Adipose tissue (tissue), 3 donors: ENCODE measurements around the gene HELB. TPM values are rescaled to one million over a fixed set of nuclear protein-coding genes. Genes with fewer than 3 reads are reported as not detected.
"Not testable (repeated sequence)": the region's sequence is repeated elsewhere in the genome, so short reads cannot be mapped to it uniquely, and the experiment has no call there.

ENCODE experiments used
- H3K27ac ChIP-seq: one replicate; pipeline ENCODE4 v1.5.1; 2013; ENCODE audit warnings: low read depth, low read length
- WGBS, 3 donors: extraction: QIAGEN DNeasy Blood & Tissue Kit; methylation state at CpG; one replicate each; pipeline ENCODE4 v1.1.7; 2013; 5-methylcytosine and 5-hydroxymethylcytosine counted together
- polyA plus RNA-seq, 3 donors: library from polyadenylated mRNA; stranded (reverse); fragments of 200-250 nt; gene quantifications; one replicate each; pipeline ENCODE4 v1.2.3, GENCODE V29; 2013
- donor health status: healthy with polysubstance abuse.
- donor health status: Bipolar disorder and iron deficiency.
- donor health status: healthy.

Gene HELB
- polyA plus RNA-seq, 3 donors = 0.45 to 1.0 (median 0.86) TPM

- no peak overlapping the region for H3K27ac ChIP-seq
- WGBS, 3 donors = 82 to 86% (median 86%) methylated on average over 1 of the region's 1 CpG
Observed at GRCh38 chr12:66296176-66296683, 6.1 kb upstream of the HELB start.

- no peak overlapping the region for H3K27ac ChIP-seq
- WGBS, 3 donors = 56 to 69% (median 62%) methylated on average over 4 of the region's 4 CpGs
Observed at GRCh38 chr12:66297080-66297479, 5.2 kb upstream of the HELB start.

DNA sequence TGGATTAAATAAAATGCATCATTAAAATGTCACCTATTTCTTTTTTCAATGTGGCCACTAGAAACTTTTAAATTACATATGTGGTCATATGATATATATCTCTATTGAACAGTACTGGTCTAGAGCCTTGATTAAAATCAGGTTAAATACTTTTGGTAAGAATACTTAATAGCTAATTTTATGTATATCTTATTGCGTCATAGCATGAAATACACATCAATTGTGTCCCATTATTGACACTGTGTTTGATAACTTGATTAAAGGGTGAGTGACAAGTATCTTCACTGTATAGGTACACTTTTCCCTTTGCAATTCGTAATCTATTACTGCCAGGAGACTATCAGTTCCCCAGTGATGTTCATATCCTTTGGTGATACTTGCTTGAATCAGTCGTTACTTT lies 4.4 kb upstream of the HELB start:
- 73 to 94% (median 86%) methylated on average over 3 of the region's 3 CpGs for WGBS, 3 donors

GRCh38 chr12:66302827-66303169 lies 505 bp downstream of the HELB start:
- H3K27ac ChIP-seq = no peak overlapping the region
- WGBS, 3 donors = 14 to 18% (median 15%) methylated on average over 6 of the region's 6 CpGs

More for the DNA sequence above, 4.4 kb upstream of the HELB start:
- no peak overlapping the region for H3K27ac ChIP-seq

DNA sequence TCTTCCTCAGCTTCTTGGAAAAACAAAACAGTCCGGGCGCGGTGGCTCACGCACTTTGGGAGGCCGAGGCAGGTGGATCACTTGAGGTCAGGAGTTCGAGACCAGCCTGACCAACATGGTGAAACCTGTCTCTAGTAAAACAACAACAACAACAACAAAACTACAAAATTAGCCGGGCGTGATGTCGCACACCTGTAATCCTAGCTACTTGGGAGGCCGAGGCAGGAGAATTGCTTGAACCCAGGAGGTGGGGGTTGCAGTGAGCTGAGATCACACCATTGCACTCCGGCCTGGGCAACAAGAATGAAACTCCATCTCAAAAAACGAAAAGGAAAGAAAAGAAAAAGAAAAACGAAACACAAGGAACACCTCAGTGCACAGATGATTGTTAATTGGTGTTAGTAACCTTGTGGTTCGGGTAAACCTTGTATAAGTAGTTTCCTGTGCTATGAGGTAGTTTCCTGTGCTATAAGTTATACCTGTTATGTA lies 1.1 kb downstream of the HELB start:
- WGBS, 3 donors = 74 to 82% (median 76%) methylated on average over 14 of the region's 14 CpGs

DNA sequence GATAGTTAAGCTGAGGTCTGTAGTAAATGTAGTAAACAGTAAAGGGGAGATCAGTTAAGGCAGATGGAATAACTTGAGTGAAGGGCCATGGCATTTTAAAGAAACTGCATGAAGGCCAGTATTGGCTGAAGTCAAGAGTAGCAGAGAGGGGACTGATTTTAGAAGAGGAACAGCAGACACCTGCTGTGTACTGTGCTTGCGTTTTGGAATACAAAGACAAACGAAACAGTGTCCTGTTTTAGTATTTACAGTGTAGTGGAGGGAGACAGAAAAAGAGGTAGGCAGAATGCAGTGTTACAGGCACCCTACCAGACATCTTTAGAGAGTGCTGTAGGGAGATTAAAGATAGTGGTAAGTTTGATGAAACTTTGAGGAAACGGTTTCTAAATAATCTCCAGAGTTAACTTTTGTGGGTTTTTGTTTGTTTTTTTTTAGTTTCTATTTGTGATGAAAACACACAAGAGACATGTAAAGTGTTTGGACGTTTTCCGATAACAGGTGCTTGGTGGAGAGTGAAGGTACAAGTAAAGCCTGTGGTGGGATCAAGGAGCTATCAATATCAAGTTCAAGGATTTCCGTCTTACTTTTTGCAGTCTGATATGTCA lies 2.1 kb downstream of the HELB start:
- 51 to 66% (median 64%) methylated on average over 6 of the region's 6 CpGs for WGBS, 3 donors
- no peak overlapping the region for H3K27ac ChIP-seq

More for the DNA sequence above, 1.1 kb downstream of the HELB start:
- H3K27ac ChIP-seq = not testable (repeated sequence)

- WGBS, 3 donors = 98 to 100% (median 100%) methylated on average over 1 of the region's 1 CpG
- H3K27ac ChIP-seq = no peak overlapping the region
Observed at GRCh38 chr12:66309606-66310005, 7.3 kb downstream of the HELB start.

DNA sequence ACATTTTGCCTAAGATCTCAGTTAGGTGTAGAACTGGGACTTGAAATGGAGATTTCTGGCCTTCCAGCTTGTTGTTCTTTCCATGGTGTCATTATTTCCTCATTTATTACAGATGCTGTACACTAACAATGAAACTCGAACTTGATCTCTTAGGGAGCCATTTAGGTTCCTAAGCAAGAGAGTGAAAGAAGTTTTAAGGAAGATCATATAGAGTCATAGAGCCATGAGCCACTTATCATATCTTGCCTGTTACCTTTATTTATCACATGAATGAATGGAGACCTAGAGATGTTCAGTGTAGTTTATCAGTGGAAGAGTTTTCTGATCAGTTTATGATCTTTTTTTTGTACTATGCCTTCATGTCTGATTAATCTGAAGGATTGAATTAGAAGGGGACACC lies 9.9 kb downstream of the HELB start:
- 49 to 85% (median 70%) methylated on average over 1 of the region's 1 CpG for WGBS, 3 donors
- H3K27ac ChIP-seq = no peak overlapping the region

GRCh38 chr12:66314278-66314677 lies 12.0 kb downstream of the HELB start:
- no peak overlapping the region for H3K27ac ChIP-seq

DNA sequence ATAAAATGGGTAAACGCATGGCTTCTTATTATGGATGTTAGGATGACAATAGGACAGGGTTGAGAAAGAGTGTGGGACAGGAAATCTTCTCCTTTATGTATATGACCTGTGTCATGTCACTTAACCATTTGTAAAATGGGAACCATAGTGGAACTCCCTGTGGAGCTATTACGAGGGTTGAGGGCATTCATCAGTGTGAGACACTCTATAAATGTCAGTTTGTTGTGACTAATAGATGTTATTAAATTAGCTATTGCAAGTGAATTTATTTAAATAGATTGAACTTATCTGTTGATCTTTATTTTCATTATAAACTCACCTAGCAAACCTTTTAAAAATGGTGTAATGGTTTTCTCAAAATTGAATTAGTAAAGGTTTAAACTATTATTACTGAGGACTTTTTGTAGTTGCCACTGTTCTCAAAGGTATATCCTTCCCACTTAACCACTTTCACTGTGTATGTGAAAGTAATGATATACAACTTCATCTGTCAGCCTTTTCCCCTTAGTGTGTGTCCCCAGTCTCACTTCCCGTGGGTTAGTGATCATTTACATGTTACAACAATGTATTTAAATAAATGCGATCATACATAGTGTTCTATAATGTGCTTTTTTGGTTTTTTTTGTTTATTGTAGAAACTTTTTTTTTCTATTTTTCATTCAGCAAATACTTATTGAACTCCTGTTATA lies 17.1 kb downstream of the HELB start:
- 60 to 90% (median 60%) methylated on average over 4 of the region's 4 CpGs for WGBS, 3 donors

DNA sequence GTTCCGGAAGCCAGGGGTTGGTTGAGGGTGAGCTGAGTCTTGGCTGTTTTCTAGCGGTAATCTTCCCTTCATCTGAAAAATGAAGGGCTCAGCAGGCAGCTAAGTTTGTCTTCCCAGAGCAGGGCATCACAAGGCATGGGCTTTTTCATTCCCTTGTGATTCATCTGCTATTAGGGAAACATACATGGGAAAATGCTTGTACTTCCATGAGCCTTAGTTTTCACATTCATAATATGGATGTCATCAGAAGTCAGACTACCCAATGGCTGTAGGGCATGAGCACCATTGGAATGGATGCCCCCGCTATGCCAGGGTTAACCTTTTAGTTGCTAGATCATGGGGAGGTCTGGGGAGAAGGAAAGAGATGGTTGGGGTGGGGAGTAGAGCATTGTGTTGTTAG lies 18.7 kb downstream of the HELB start:
- 98 to 99% (median 98%) methylated on average over 3 of the region's 3 CpGs for WGBS, 3 donors
- H3K27ac ChIP-seq = no peak overlapping the region

More for the DNA sequence above, 17.1 kb downstream of the HELB start:
- no peak overlapping the region for H3K27ac ChIP-seq

DNA sequence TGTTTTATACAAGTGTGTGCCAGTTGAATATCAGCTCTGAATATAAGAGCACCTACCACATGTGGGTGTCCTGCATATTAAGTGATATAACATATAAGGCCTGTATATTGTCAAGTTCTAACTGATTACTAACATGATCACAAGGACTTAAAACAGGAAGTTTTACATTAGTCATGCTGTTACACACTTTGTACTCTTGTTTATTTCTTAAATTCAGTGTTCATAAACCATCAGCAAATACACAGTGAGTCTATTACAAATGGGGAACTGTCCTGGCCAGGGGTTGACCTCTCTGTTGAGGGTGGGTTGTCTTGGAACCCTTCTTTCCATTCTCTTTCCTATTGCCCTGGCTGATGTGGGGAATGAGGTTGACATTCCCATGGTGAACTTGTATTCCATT lies 19.1 kb downstream of the HELB start:
- H3K27ac ChIP-seq = no peak overlapping the region

DNA sequence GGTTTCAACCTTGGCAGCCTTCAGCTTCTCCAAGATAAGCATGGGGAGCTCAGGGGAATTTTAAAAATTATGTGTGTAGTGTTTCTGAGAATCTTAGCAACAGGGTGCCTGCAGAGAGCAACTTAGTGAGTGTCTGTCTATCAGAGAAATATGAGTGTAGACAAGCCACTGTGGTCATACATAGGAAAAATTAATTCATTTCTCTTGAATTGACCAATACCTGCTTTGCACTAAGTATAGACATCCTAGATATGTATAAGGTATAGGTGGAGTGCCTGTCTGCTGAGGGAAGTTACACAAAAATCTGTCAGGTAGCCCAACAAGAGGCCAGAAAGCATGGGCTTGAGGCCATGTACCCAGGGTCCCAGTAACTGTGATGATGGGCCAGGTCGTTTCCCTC lies 20.7 kb downstream of the HELB start:
- WGBS, 3 donors = 90 to 96% (median 95%) methylated on average over 1 of the region's 1 CpG
- H3K27ac ChIP-seq = no peak overlapping the region

- no peak overlapping the region for H3K27ac ChIP-seq
- 90% methylated on average over 5 of the region's 5 CpGs for WGBS, 3 donors
Observed at GRCh38 chr12:66329941-66330340, 27.6 kb downstream of the HELB start.

GRCh38 chr12:66331016-66331415 lies 28.7 kb downstream of the HELB start:
- no peak overlapping the region for H3K27ac ChIP-seq
- 91 to 94% (median 93%) methylated on average over 13 of the region's 13 CpGs for WGBS, 3 donors

DNA sequence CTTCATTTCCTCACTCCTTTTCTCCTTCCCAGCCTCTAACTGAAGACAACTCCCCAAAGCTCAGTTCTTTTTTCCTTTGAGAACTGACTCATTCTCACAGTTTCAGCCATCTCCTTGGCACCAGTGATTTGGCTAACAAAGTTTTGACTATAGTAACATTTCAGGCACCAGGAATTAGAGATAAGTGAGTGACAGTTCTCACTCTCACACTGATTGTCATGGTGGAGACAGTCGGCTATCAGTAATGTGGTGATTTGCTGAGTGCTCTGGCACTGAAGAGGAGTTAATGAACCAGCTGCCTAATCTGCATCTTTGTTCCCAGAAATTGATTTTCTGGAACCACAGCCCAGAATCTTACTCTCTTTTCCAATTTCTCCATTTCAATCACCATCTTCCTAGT lies 29.5 kb downstream of the HELB start:
- 90 to 100% (median 98%) methylated on average over 1 of the region's 1 CpG for WGBS, 3 donors
- no peak overlapping the region for H3K27ac ChIP-seq

DNA sequence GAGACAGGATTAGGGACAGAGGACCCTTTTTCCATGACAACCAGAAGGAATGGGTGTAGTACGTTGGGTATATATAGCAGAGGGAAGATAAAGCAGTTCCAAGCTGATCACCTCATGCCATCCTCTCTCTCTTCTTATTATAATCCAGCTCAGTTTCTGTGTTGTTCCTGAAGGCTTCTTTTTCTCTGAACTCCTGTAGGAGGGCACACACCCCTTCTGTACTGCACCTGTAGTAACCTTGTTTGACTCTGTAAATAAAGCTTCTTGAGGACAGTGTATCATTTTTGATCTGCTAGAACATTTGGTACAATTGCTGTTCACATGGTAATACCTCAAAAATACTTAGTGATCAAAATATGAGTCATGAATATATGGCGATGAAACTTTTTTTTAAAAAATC lies 33.5 kb downstream of the HELB start:
- 83 to 95% (median 95%) methylated on average over 2 of the region's 2 CpGs for WGBS, 3 donors
- no peak overlapping the region for H3K27ac ChIP-seq

- WGBS, 3 donors = 93 to 98% (median 93%) methylated on average over 2 of the region's 2 CpGs
- H3K27ac ChIP-seq = no peak overlapping the region
Observed at GRCh38 chr12:66337381-66338010, 35.2 kb downstream of the HELB start.

DNA sequence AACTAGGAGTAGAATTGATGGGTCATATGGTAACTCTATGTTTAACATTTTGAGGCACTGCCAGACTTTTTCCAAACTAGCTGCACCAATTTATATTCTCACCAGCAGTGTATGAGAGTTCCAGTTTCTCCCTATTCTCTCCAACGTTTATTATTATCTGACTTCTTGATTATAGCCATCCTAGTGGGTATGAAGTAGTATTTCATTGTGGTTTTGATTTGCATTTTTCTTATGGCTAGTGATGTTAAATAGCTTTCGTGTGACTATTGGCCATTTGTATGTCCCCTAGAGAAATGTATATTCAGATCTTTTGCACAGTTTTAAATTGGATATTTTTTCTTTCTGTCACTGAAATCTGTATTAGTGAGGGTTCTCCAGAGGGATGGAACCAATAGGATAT lies 37.8 kb downstream of the HELB start:
- no peak overlapping the region for H3K27ac ChIP-seq
- WGBS, 3 donors = 96% methylated on average over 2 of the region's 2 CpGs

DNA sequence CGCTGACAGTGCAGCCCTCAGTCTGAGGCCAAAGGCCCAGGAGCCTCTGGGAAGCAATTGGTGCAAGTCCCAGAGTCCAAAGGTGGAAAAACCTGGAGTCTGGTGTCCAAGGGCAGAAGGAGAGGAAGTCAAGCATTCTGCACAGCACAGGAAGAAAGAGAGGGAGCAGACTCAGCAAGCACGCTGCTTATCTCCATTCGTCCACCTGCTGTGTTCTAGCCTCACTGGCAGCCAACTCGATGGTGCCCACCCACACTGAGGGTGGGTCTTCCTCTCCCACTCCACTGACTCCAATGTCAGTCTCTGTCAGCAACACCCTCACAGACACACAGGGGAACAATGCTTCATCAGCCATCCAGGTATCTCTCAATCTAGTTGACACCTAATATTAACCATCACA lies 38.8 kb downstream of the HELB start:
- 92 to 98% (median 96%) methylated on average over 4 of the region's 4 CpGs for WGBS, 3 donors
- no peak overlapping the region for H3K27ac ChIP-seq
